Esophagus (tissue), 2 donors: ENCODE data around the gene RBM39. TPM values are rescaled to one million over a fixed set of nuclear protein-coding genes. Genes with fewer than 3 reads are reported as not detected.
"Not testable (repeated sequence)": the region's sequence is repeated elsewhere in the genome, so short reads cannot be mapped to it uniquely, and the experiment has no call there.

Experiments
- H3K27ac ChIP-seq, 2 donors: one replicate each; pipeline ENCODE4 v1.5.1; 2013; ENCODE audit warnings: low read depth in 2 of 2, mild to moderate bottlenecking in 2 of 2, inconsistent platforms in 1 of 2, low read length in 1 of 2, moderate library complexity in 1 of 2
- H3K27me3 ChIP-seq, 2 donors: one replicate each; pipeline ENCODE4 v1.6.1; 2013; ENCODE audit warnings: low read length in 2 of 2, control low read depth in 1 of 2, mild to moderate bottlenecking in 1 of 2; ENCODE audit not compliant: insufficient read depth in 2 of 2, control insufficient read depth in 1 of 2
- H3K36me3 ChIP-seq, 2 donors: one replicate each; pipeline ENCODE4 v1.6.1; 2013; ENCODE audit warnings: low read length in 1 of 2; ENCODE audit not compliant: control insufficient read depth in 2 of 2, insufficient read depth in 2 of 2
- H3K4me1 ChIP-seq, 2 donors: one replicate each; pipeline ENCODE4 v1.6.1; 2013; ENCODE audit warnings: low read length in 1 of 2; ENCODE audit not compliant: control insufficient read depth in 2 of 2, insufficient read depth in 2 of 2
- H3K4me3 ChIP-seq, 2 donors: one replicate each; pipeline ENCODE4 v1.5.1; 2013; ENCODE audit warnings: low read length in 2 of 2, mild to moderate bottlenecking in 2 of 2, low read depth in 1 of 2, moderate library complexity in 1 of 2
- H3K9me3 ChIP-seq, 2 donors: one replicate each; pipeline ENCODE4 v1.6.1; 2013; ENCODE audit warnings: mild to moderate bottlenecking in 2 of 2, low read depth in 1 of 2, low read length in 1 of 2, moderate library complexity in 1 of 2; ENCODE audit not compliant: control insufficient read depth in 2 of 2, insufficient read depth in 1 of 2
- WGBS, 2 donors: extraction: QIAGEN DNeasy Blood & Tissue Kit; methylation state at CpG; one replicate each; pipeline ENCODE4 v1.1.7; 2013; 5-methylcytosine and 5-hydroxymethylcytosine counted together
- polyA plus RNA-seq, 2 donors: library from polyadenylated mRNA; stranded (reverse); fragments of 200-250 nt; gene quantifications; one replicate each; pipeline ENCODE4 v1.2.3, GENCODE V29; 2013
- donor health status: healthy with polysubstance abuse.
- donor health status: Bipolar disorder and iron deficiency.

The RBM39 gene
- polyA plus RNA-seq, 2 donors = 164 to 335 TPM

DNA sequence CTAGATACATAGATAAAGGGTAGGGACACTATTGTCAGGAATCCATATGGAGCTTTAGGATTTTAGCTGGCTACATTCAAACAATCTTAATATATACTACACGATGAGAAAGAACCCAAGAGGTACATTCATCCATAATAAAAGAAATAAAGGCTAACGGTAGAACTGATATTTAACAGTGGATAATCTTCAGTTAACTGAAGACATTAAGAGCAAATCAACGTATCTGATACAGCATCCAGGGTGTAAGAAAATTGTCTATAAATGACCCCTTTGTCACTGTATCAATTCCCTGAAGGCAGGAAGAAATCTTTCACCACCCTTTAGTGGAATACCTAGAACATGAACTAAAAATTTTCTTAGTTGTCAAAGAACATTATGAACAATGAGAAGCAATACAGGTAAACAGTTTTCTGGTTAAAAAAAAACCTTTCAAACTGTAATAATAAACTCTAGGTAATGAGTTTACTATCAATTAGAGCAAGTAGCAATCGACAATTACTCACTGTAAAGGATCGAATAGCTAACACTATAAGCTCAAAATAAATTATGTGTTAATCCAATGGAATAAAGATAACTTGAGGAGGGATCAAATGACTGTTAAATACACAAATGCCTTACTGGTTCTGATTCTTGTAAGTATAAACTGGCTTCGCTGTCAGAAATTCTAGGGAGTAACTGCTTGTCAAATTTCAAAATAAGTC lies 31.0 kb downstream of the RBM39 start:
- Histone ChIP-seq H3K9me3 (no peaks in the 10 kb centered on the region), H3K4me1 (no peaks in the 10 kb centered on the region), H3K4me3 (no peak overlapping the region), H3K36me3 (peaks cover 18 to 20% of the 10 kb centered on the region in 2 donors), H3K27me3 (no peaks in the 10 kb centered on the region), H3K27ac (no peak overlapping the region)
- 48 to 51% methylated on average over 6 of the region's 6 CpGs for WGBS, 2 donors

DNA sequence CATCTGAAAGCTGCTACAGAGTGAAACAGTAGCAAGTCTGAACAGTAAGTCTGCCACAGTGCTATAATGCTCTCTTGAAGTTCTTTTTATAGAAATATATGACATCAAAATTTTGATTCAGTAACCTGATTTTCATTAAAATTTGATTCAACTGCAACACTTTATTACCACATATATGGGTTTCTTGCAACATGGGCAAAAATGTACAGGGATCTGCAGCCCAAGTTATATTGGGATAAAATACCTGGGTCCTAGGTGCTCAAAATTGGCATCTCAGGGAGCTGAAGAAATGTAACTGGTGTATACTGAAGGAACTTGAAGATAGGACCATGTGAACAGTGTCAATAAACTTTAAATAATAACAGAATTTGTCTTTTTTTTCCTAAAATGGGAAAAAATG lies 32.0 kb downstream of the RBM39 start:
- Histone ChIP-seq H3K27ac (no peak overlapping the region), H3K27me3 (no peaks in the 10 kb centered on the region), H3K9me3 (no peaks in the 10 kb centered on the region), H3K4me1 (no peaks in the 10 kb centered on the region), H3K36me3 (peaks cover 10 to 17% of the 10 kb centered on the region in 2 donors), H3K4me3 (no peak overlapping the region)

DNA sequence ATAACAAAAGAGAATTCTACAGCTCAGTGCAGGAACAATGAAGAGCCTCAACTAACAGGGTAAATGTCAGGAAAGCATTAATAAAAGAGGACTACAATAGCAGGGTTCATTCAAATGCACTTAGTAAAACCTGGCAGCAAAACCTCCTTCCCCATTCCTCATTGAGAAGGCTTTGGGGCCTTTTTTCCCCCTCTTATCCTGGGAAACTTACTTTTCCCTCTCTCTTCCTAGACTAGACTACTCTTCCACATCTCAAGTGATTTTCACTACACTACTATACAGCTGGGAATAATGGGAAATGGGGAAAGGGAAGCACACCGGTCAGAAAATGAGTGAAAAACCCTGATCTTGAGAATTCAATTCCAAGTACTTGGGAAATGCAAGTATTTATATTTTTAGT lies 32.8 kb downstream of the RBM39 start:
- Histone ChIP-seq H3K4me3 (no peak overlapping the region), H3K36me3 (peaks cover 7 to 17% of the 10 kb centered on the region in 2 donors), H3K9me3 (no peaks in the 10 kb centered on the region), H3K4me1 (no peaks in the 10 kb centered on the region), H3K27me3 (no peaks in the 10 kb centered on the region), H3K27ac (no peak overlapping the region)
- WGBS, 2 donors = 82 to 83% methylated on average over 1 of the region's 1 CpG

DNA sequence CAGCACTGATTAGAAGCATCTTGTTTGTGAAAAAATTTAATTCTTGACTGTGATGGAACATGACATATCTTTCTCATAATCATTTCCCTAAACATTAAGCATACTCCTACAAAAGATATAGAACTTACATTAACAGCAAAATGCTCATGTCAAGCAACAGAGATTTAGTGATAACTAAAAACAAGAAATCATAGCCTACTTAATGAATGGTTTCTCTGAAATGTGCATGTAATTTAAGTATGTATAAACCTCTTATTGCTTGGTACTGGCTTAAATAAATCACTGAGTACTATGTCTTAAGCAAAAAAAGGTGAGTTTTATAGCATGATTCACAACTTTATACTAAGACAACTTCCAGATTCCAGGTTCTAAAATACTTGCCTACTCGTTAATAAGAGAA lies 33.6 kb downstream of the RBM39 start:
- no peak overlapping the region for H3K4me3 ChIP-seq
- H3K4me1 ChIP-seq = no peaks in the 10 kb centered on the region
- H3K27ac ChIP-seq = no peak overlapping the region
- peaks cover 5 to 13% of the 10 kb centered on the region in 2 donors for H3K36me3 ChIP-seq
- WGBS, 2 donors = 30 to 58% methylated on average over 1 of the region's 1 CpG
- H3K27me3 ChIP-seq = no peaks in the 10 kb centered on the region
- H3K9me3 ChIP-seq = no peaks in the 10 kb centered on the region

DNA sequence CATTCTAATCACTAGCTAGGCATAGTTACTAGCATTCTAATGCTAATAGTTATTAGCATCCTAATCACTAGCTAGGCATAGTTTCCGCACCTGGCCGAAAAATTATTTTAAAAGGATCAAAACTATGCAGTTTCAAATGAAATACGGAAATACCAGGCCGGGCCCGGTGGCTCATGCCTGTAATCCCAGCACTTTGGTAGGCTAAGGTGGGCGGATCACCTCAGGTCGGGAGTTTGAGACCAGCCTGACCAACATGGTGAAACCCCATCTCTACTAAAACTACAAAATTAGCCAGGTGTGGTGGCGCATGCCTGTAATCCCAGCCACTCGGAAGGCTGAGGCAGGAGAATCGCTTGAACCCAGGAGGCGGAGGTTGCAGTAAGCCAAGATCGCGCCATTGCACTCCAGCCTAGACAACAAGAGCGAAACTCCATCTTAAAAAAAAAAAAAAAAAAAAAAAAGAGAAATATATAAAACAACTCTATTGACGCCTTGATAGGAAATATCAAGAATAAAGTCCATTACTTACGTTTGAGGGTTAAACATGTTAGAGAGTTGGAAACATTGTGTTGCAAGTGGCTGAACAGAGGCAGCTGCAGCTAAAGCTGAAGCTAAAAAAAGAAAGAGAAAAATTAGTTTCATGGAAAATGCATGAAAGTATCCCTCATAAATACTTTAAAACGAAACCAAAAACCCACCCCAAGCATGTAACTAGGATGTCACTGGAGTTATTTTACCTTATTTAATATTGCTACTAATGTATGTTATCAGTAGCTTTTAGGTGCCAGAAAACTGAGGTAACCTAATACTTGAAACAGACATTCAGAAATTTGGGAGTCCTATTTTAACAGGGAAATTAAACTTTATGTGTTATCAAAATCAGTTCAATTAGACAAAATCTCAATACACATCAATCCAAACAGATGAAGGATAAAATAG lies 35.2 kb downstream of the RBM39 start:
- not testable (repeated sequence) for H3K9me3 ChIP-seq, H3K36me3 ChIP-seq, H3K27ac ChIP-seq, H3K4me1 ChIP-seq, H3K27me3 ChIP-seq, H3K4me3 ChIP-seq
- WGBS, 2 donors = 91% methylated on average over 16 to 17 of the region's 17 CpGs

DNA sequence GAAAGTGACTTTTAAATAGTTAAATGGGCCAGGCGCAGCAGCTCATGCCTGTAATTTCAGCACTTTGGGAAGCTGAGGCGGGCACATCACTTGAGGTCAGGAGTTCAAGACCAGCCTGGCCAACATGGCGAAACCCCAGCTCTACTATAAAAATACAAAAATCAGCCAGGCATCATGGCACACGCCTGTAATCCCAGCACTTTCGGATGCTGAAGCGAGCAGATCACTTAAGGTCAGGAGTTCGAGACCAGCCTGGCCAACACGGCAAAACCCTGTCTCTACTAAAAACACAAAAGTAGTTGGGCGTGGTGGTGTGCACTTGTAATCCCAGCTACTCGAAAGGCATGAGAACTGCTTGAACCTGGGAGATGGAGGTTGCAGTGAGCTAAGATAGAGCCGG lies 36.2 kb downstream of the RBM39 start:
- peaks cover 4 to 12% of the 10 kb centered on the region in 2 donors for H3K36me3 ChIP-seq
- 88 to 92% methylated on average over 11 of the region's 11 CpGs for WGBS, 2 donors
- H3K4me3 ChIP-seq, H3K27ac ChIP-seq, H3K9me3 ChIP-seq, H3K27me3 ChIP-seq, H3K4me1 ChIP-seq: not testable (repeated sequence)

DNA sequence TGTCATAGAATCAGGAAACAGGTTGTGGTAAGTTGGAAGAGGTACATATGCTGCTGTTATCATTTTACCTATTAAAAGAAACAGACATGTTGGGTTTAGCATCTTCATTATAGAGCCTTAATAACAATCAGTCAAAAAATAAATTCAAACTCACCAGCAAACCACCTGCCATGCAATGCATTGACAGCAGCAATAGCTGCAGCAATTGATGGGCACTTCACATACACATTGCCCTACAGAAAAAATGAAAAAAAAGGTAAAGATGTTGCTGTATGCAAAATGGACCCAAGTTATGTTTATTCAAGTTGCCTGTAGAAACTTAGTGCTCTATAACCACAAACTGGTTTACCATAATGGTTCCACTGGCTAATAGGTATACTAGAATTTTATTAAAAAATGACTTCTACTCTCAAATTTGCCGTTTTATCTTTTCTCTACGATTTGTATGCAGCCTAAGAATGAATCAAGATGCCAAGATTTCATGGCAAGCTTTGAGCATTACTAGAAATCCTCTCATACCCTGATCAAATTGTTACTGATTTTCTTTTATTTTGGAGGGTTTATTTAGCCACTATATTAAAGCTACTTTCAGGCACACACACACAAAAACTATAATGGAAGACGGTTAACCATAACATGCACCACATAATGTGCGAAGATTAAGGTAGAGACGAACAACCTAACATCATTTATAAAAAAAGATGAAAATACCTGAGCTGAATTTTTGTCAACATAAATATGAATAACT lies 37.4 kb downstream of the RBM39 start:
- WGBS, 2 donors = 84 to 86% methylated on average over 5 of the region's 5 CpGs
- Histone ChIP-seq H3K4me1 (no peaks in the 10 kb centered on the region), H3K36me3 (peaks cover 0 to 12% of the 10 kb centered on the region in 2 donors)

DNA sequence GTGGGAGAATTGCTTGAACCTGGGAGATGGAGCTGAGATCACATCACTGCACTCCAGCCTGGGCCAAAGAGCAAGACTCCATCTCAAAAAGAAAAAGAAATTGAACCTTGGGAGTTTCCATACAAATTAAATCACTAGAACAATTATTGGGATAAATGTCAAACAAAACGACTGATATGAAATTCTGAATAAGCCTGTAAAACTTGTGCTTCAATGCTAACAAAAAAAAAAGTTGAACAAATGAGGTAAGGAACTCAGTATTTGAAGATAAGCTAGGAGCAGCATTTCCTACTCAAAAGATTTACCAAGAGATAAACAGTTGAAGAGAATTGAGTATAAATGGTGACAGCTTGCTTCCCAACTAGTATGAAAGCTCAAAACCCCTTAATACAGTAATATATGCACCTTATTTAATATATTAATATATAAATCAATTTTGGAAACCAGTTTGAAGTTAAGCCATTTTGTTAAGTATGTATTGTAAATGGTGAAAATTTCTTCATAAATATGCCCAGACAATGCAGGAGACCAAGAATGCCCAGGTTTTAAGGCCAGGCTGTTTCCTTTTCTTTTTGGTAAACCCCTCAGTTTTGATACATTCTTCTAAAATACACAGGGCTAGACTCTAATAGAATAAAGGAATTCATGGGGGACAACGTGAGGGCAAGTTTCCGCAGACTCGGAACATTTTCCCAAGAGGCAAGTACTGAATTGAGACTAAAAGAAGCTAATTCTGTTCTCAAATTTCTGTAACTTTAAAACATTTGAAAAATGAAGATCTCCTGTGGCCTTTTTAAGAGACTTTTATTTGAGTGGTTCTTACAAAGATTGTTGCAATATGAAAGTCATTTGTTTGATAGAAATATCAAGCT lies 39.0 kb downstream of the RBM39 start:
- Histone ChIP-seq H3K27ac (no peak overlapping the region), H3K4me3 (no peak overlapping the region), H3K4me1 (peaks cover 4% of the 10 kb centered on the region in 2 donors), H3K27me3 (no peaks in the 10 kb centered on the region), H3K36me3 (peaks cover 0 to 12% of the 10 kb centered on the region in 2 donors), H3K9me3 (peaks cover 0 to 2% of the 10 kb centered on the region in 2 donors)
- WGBS, 2 donors = 62 to 66% methylated on average over 4 of the region's 4 CpGs

More for the DNA sequence above, 37.4 kb downstream of the RBM39 start:
- H3K27me3 ChIP-seq = no peaks in the 10 kb centered on the region
- H3K4me3 ChIP-seq = no peak overlapping the region
- no peak overlapping the region for H3K27ac ChIP-seq
- no peaks in the 10 kb centered on the region for H3K9me3 ChIP-seq
